NCI-H2029 treated with DMSO at 0.1 percent for 48 hours (cell line): ENCODE measurements around the gene PCDH1.
A peak's percentile ranks its signal among the peaks of the same experiment; 100 is the strongest.
"Not testable (repeated sequence)": the region's sequence is repeated elsewhere in the genome, so short reads cannot be mapped to it uniquely, and the experiment has no call there.

Experiments used
- DNase-seq: peaks from one replicate; lab custom pipeline; 2025; lab: John Stamatoyannopoulos, UW

The PCDH1 gene

DNA sequence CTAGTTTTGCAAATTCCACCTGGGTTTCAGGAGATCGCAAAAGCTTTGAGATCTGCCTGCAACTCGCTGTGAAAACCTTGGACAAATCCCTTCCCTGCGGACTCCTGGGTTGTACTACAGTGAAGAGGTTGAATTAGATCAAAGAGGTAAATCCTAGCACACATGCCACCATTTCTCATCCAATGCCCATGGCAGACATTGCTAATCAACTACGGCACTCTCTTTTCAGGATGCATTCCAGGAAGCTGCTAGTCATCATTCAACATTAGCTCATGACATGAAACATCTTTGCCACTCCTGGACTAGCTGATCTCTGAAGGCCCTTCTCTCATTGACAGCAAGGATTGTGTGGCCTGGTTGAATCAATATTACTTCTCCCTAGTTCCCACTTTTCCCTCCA, 46.1 kb downstream of the PCDH1 start:
- no peak for DNase-seq

DNA sequence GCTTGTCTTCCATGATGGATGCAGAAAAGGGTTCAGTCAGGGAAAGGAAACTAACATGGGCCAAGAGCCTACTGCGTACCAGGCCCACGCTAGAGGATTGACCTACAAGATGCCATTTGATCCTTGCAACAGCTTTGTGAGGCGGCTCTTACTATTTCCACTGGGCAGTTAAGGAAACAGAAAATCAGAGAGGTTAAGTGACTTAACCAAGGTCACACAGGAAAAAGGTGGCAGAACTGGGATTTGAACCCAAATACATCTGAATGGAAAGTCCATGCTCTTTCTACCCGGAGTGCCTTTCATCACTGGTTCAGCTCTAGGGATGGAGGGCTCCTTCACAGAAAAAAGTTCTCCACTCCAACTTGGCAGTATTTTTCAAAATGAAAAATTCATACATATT, 50.0 kb downstream of the PCDH1 start:
- no peak for DNase-seq

DNA sequence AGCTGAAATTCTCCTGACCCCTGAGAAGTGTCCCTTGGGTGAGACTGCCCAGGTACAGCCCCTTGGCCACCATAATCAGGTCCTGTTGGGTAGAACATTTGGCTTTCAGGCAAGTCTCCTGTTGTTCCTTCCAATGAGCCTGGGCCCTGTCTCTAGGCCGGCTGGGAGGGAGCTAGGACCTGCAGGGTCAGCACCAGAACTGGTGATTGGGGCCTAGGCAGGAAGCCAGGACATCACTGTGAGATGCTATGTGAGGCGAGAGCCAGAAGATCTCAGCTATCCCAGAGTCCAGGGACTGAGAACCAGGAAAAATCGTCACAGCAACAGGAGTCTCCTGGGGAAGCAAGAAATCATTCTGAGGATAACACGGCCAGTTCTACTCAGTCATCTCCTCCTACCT, 51.5 kb downstream of the PCDH1 start:
- DNase-seq: no peak

DNA sequence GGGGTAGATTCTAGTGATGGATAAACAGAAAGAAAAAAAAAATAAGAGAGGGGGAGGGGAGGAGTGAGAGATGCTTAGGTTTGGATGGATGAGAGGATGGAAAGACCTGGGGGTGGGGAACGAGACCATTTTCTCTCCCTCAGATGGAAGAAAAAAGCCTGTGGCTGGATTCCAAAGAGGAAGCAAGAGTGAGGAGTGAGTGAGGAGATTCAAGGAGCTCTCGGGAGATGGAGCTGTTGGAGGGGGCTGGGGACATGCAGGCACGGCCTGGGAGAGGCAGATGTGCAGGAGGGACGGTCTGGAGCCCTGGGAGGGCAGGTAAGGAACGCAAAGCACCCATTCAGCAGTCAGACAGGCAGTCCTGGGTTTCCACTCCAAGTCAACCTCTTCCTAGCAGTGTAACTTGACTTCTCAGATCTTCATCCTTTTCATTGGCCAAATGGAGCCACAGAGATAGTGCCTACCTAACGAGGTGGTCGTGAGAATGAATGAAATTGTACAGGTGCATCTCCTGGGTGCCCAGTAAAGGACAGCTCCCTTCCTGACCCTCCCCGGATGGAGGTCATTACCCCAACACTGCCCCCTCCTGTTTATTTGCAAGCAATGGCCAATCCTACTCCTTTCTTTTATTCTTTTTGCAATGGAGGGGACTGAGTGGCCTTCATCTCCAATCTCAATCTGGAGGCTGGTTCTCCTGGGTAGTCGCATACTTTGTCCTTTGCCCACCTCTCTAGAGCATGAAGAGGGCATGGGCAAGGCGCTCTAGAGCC, 52.2 kb downstream of the PCDH1 start:
- no peak for DNase-seq

DNA sequence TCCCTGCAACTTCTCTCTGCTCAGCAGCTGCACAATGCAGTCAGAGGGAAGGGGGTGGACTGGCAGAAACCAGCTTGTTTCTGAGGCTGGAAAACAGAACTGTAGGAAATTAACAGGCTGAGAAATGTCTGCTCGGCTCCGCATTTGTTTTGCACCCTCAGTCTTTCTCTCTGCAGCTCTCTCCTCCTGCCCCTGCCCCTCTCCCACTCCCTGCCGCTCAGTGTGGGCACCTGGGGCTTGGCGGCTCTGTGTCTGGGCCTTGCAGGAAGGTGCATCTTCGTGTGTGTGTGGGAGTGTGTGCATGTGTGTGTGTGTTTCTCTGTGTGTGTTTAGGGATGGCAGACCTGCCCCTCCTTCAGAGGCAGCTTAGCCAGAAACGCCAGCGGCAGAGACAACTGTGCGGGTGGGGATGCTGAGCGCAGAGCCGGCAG, 53.0 kb downstream of the PCDH1 start:
- no peak for DNase-seq

DNA sequence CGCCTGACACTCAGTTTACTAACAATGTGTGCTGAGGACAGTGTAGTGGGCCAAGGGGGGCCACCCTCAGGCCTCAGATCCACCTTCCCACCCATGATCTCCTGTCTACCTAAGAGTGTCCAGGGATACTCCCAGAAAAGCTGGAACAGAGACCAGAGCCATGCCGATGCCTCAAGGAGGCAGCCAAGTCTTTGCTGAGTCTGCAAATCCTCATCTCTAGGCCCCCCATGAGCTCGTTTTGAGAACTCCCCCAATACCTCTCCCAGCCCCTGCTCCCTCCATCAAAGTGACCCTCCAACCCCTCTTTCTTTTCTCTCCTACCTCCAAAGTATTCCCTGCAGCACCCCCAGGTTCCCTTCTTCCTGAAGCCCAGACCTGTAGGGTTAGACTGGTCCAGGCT, 53.5 kb downstream of the PCDH1 start:
- no peak for DNase-seq

DNA sequence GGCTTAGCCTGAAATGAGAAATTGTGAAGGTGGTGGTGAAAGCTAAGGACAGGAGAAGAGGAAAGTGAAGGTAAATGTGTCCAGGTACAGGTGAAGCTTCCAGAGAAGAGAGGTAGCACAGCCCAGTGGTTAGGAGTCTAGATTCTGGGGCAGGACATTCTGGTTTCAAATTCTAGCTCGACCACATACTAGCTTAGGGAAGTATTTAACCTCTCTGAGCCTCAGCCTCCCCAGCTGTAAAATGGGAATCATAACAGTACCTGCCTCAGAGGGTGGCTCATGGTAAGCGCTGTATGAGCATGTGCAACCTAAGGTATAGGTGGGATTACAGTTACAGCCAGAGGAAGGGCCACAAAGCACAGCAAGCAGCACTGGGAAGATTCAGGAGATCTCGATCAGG, 55.2 kb downstream of the PCDH1 start:
- DNase-seq: no peak

DNA sequence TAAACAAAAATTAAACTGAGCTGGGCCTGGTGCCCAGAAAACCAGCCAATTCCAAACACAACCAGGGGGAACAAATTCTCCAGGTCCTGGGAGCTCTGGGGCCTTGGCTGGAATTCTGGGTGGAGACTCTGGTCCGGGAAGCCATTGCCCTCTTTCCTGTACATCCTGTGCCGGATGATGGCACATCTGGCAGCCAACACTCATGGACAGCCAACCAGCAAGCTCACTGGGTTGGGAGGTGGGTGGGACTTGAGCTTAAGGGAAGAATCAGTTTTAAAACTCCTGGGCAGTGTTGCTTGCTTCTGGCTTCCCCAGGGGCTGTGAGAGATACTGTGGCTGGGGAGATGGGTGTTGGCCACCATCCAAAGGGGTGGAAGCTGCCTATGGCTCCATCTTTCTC, 56.1 kb downstream of the PCDH1 start:
- no peak for DNase-seq

DNA sequence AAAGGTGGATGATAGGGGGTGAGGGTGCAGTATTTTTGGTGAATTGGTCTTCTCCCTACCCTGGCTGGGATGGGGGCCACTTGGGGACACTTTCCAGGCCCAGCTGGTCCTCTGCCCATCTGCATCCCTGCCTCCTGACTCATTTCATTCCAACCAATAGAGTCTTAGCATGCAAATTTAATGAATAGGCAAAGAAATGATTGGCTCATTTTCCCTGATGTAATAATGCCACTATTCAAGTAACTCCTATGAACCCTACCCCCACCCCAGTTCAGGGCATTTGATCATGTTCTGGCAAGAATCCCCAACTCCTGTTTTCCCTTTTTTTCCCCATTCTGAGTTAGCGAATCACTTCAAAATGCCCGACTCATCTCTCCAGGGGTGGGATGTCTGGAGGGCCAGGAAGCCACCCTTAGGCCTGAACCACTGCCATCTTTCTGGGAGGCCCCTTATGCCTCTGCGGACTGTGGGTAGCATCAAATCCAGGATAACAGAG, 56.7 kb downstream of the PCDH1 start:
- no peak for DNase-seq

DNA sequence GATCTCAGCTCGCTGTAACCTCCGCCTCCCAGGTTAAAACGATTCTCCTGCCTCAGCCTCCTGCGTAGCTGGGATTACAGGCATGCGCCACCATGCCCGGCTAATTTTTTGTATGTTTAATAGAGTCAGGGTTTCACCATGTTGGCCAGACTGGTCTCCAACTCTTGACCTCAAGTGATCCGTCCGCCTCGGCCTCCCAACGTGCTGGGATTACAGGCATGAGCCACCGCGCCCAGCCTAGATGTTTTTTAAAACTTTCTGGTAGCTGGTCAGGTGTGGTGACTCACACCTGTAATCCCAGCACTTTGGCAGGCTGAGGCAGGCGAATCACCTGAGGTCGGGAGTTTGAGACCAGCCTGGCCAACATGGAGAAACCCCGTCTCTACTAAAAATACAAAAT, 57.5 kb downstream of the PCDH1 start:
- not testable (repeated sequence) for DNase-seq

DNA sequence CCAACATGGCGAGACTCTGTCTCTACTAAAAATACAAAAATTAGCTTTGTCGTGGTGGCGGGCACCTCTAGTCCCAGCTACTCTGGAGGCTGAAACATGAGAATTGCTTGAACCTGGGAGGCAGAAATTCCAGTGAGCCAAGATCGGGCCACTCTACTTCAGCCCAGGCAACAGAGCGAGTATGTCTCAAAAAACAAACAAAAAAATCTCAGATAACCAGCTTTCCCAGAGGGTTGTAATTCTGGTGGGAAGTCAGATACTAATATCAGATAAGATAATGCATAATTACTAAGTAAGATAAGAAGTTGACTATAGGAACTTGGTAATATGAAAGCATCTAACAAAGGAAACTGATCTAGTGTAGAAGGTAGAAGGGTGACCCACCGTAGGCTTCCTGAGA, 60.6 kb downstream of the PCDH1 start:
- DNase-seq: no peak

DNA sequence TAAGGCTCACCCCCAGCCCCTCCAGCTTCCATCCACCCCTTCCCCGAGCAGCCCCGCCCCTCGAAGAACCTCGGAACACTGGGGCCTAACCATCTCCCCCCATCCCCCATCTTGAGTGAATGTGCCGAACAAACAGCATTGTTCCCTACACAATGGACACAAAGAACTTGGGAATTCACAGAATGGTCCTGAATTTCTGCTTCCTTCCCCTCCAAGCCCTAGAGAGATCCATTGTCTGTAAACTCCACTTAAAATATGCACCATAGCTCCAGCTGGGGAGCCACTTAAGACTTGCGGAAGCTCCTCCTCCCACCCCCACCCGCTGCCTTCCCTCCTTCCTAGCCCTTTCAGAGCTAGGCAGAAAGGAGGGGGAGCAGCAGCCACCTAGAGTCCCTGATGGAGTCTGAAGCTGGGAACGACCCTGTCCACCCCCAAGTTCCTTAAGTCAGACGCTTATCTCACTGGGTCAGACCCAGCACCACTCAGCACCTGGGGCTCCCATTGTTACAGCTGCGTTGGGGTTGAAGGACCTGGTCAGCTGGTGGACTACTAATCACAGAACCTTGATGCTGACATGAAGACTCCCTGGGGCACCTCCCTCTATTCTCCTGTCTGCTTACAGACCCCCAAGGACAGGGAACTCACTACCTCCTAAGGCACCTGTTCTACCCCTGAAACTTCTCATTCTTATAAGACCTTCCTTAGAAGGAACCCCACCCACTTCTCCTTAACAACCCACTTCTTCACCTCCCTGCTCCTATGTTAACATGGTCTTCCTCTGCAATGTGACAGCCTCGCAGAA, 61.4 kb downstream of the PCDH1 start:
- no peak for DNase-seq

DNA sequence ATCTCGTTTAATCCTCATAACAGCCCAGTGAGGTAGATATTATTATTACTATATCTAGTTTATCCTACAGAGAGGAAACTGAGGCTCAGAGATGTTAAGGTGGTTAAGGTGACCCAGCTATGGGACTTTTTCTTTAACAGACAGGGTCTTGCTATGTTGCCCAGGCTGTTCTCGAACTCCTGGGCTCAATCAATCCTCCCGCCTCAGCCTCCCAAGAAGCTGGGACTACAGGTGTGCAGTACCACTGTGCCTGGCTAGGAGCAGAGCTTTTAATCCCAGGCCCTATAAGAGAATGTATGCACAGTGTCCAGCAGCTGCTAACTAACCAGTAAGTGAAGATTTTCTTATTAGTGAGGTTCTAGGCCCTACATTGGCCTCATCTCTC, 62.4 kb downstream of the PCDH1 start:
- no peak for DNase-seq

DNA sequence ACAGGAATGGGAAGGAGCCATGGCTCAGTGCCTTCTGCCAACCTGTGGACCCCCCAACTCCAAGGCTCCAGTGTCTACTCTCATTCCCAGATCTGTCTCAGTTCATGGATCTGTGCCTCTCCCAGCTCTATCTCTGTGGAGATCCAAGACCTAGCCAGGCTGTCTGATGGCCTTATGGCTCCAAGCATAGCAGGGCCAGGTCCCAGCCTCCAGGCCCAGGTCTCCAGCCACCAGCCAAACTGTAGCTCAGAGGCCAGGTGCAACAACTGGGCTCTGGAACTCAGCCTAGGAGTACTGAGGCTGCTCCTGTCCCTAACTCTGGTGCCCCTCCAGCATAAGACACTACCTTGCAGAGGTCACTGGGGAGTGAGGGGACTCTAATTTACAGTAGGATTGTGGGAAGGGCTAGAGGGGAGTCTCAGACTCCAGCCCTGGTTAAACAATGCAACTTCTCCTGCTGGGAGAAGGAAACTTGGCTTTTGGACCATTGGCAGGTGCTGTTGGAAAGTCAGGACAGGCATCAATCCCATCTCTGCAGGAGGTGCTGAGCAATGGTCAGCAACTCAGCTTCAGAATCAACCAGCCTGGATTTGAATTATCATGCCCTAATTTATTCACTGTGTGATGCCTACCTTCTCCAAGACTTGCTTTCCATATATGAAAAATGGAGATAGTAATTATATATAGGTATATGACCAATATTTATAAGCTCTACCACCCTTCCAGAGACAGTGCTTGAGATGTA, 63.0 kb downstream of the PCDH1 start:
- no peak for DNase-seq

DNA sequence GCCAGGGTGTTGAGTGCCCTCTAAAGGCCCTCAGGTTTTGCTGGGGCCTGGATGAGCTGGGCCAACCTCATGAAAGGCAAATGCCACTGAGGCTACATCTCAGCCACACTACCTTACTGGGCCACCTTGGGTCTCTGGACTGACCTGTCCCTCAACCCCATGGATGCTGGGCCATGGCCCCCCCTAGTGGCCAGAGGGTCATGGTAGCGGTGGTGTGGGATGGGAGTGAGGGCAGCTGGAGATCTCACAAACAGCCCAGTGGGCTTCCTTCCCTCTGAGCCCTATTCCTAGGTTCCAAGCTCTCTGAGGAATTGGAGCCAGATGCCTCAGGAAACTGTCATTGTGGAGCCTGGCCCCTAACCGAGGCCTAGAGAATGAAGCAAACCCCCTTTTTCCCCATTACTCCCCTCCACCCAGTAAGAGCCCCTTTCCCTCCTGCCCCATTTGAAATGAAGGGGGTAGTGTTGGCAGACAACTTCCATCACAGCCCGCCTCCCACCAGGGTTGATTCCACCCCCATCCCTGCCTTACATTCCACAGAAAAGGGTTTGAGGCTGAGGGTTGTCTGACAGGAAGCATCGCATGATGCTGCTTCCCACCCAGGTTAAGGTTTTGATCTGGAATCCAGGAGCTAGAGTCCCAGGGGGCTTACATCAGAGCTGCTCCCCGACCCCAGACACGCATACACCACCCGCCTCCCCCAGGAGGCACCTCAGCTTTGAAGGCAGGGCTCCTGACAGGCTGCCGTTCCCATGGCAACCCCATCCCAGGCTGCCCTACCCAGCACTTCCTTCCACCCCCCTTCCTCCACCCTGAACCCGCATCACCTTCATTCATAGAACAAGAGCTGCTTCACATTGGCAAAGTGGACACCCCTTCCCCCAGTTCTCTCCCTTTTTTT, 63.9 kb downstream of the PCDH1 start:
- DNase-seq: peak; percentile 11

DNA sequence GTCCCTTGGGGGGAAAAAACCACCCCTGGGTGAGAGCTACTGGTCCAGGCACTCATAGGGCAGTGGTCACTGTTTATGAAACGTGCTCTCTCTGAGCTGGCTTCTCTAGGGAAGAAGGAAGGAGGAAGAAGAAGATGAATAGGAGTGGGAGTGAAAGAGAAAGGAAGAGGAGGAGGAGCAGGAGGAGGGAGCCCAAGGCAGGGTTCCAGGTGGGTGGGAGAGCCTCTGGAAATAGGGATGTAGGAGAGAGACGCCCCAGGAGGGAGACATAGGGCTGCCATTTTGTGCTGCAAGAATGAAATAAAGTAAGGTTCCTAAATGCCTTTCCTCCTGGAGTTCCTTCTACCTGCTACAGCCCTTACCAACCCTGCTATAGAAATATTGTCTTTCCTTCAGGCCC, 65.7 kb downstream of the PCDH1 start:
- DNase-seq: no peak

DNA sequence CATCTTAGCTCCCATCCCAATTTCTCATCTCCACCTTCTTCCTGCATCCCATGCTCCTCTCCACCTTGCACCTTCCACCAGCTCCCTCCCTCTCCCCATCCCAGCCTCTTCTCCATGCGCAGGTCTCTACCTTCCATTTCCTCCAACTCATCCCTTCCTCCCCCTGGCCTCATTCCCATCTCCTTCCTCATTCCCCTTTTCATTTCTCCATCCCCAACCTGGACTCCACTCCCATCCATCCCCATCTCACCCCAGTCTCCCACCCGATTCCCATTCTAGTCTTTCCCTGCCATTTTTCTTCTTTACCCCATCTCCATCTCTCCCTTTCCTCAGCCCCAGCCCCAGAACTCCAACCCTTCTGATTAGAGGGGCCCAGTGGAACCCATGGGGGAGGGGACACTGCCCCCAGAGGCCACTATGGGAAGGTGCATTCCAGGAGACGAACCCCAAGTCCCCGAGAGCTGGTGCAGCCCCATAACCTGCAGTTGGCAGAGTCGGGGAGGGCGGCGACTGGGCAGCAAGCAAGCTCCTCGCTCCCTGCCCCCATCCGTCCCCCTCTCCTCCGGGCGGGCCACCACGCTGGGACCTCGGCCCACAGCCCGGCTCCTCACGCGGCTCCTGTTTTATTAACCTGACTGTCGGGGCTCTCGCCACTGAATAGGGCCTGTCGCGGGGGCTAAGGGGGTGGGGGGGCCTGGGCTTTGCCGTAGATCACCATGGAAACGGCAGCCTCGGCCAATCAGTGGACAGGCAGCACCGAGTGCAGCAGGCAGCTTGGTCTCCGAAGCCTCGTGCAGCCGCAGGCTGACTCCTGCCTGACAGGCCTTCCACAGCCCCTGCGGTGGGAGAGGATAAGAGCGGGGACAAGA, 66.7 kb downstream of the PCDH1 start:
- no peak for DNase-seq

DNA sequence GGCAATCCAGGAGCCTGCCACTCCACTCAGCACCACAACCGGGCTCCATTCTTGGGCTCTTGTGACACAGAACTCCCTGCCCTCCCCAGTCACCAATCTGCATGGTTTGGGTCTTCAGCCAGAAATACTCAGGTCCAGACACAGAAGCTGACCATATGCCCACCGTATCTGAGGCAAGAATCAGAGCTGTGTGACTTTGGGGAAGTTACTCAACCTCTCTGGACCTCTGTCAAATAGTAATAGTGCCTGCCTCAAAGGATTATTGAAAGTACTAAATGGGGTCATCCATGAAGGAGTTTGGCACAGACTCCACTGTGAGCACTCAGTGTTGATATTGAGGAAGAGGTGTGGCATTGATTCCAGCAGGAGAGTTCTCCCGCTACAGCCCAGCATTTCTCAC, 67.5 kb downstream of the PCDH1 start:
- DNase-seq: no peak

DNA sequence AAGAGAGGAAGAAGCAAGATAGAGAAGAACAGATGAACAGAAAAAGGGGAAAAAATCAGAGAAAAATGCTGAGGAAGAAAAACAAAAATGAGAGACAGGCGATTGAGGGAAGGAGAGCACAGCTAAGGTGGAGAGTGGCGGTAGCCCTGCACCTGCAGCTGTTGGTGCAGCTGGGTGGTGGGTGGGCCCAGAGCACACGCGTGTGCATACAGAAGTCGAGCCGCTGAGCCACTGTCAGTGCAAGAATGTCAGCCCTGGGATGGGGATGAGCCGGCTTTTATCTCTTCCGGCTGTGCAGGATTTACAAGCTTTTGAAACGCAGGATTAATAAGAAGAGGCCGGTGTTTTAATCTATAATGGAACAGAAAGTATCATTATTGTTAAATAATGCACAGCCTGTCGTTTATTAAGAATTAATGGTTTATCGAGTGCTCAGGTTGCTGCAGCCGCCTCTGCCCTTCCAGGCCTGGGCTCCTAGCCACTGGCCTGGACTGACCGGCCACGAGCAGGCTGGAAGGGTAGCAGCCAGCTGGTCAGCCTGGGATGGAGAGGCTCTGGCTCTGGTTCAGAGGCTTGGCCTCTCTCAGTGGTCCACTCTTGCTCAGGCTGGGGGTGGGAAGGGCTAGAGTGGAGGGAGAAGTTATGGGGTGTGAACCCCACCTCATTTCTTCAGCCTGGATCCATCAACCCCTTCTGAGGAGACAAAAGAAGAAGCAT, 68.7 kb downstream of the PCDH1 start:
- DNase-seq: no peak

DNA sequence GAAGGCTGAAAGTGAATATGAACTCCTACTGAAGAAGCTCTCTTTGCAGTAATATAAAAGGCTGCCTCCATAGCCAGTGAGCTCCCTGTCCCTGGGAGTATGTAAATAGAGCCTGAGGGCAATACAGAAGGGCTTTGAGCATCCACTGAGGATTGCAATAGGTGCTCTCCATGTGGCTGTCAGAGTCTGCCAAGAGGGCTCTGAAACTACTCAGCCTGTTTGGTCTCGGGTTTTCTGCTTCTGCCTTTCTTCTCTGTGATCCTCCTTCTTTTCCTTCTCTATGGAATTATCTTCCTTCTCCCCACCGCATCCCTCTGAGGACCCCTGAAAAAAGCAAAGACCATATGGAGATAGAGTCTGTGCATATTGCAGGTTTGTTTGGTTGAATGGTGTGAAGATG, 69.4 kb downstream of the PCDH1 start:
- no peak for DNase-seq
